Activated T-cell treated with anti-CD3 and anti-CD28 coated beads, Interleukin-2, amount 50 U/mL, for 4 hours (primary cell): ENCODE measurements around the gene LRCOL1. TPM values are rescaled to one million over a fixed set of nuclear protein-coding genes. Genes with fewer than 3 reads are reported as not detected.

Source experiments
- ATAC-seq, 2 donors: fragments of 200-7000 bp; cut with Tn5 transposase; one replicate each; pipeline ENCODE4 v1.10.0; 2021
- DNase-seq: peaks from one replicate; pipeline ENCODE4 v3.0.0-alpha.2; 2020
- H3K27me3 Mint-ChIP-seq: one replicate; pipeline ENCODE4 v1.8.0; 2021; ENCODE audit warnings: low read depth, mixed read lengths
- H3K36me3 Mint-ChIP-seq: one replicate; pipeline ENCODE4 v1.8.0; 2022; ENCODE audit warnings: mixed read lengths; ENCODE audit not compliant: insufficient read depth
- H3K4me1 Mint-ChIP-seq: one replicate; pipeline ENCODE4 v1.8.0; 2021; ENCODE audit warnings: low read depth, mixed read lengths
- H3K4me3 Mint-ChIP-seq: one replicate; pipeline ENCODE4 v1.8.0; 2021; ENCODE audit warnings: mild to moderate bottlenecking, moderate library complexity, mixed read lengths
- H3K9me3 Mint-ChIP-seq: one replicate; pipeline ENCODE4 v1.8.0; 2021; ENCODE audit warnings: mixed read lengths
- total RNA-seq, 3 donors: library from RNA; stranded (reverse); gene quantifications; one replicate each; pipeline ENCODE4 v1.2.1, GENCODE V29; 2021

LRCOL1 gene
- total RNA-seq, 3 donors from 2014 or later: not detected

DNA sequence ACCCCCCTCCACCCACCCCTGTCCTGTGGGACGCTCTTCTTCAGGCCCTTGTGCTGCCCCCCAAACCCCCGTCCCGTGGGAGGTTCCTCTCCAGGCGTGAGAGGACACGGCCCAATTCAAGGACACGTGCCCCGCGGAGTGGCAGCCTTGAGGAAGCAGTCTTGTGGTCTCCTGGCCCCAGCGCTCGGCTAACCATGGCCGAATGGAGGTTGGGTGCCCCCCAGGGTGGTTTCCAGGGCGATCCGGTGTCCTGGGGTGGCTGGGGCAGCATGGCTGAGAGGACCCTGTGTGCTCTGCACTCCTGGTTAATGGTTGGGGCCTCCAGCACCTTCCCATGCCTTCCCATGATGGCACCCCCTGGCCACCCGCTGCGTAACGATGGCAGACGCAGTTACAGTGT is 53.6 kb downstream of the LRCOL1 start:
- Mint-ChIP-seq H3K9me3 (no peaks in the 10 kb centered on the region), H3K27me3 (peaks cover 8% of the 10 kb centered on the region), H3K4me3 (no peak overlapping the region), H3K4me1 (peaks cover 11% of the 10 kb centered on the region), H3K36me3 (peaks cover 6% of the 10 kb centered on the region)
- no peak for ATAC-seq
- no peak for DNase-seq

DNA sequence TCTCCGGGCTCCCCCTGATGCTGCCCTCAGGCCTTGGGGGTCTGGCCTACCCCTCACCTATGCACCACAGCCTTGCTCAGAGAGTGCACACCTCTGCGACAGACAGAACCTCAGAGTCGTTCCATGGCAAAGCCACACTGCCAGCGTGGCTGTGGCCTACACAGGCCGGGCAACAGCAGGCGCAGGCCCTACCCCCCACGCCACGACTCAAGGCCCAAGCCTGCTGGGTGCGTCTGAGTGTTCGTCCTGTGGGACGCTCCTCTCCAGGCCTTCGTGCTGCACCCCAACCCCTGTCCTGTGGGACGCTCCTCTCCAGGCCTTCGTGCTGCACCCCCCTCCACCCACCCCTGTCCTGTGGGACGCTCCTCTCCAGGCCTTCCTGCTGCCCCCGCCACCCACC is 54.2 kb downstream of the LRCOL1 start:
- no peaks in the 10 kb centered on the region for H3K9me3 Mint-ChIP-seq
- no peak for ATAC-seq
- H3K4me1 Mint-ChIP-seq: peaks cover 11% of the 10 kb centered on the region
- DNase-seq: no peak
- H3K36me3 Mint-ChIP-seq: peaks cover 6% of the 10 kb centered on the region
- no peak overlapping the region for H3K4me3 Mint-ChIP-seq
- H3K27me3 Mint-ChIP-seq: peaks cover 8% of the 10 kb centered on the region

DNA sequence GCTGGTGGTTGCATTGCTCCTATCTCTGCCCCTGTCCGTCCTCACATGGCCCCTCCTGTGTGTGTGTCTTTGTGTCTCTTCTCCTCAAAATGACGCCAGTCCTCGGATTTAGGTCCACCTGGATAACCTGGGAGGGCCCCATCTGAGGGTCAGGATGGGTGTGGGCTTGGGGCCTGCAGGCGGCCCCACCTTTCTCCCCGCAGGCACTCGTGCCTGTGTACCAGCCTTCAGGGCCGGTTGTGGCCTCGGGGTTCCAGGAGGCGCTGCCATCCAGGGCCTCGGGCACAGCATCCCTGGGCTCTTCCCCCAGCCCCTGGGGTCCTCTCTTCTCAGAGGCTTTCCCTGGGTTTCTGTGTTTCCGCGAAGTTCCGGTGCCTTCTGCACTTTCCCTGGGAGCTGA is 54.7 kb downstream of the LRCOL1 start:
- ATAC-seq: no peak
- Mint-ChIP-seq H3K4me1 (peaks cover 11% of the 10 kb centered on the region), H3K36me3 (peaks cover 6% of the 10 kb centered on the region), H3K27me3 (peaks cover 8% of the 10 kb centered on the region), H3K9me3 (no peaks in the 10 kb centered on the region), H3K4me3 (no peak overlapping the region)
- DNase-seq: no peak

DNA sequence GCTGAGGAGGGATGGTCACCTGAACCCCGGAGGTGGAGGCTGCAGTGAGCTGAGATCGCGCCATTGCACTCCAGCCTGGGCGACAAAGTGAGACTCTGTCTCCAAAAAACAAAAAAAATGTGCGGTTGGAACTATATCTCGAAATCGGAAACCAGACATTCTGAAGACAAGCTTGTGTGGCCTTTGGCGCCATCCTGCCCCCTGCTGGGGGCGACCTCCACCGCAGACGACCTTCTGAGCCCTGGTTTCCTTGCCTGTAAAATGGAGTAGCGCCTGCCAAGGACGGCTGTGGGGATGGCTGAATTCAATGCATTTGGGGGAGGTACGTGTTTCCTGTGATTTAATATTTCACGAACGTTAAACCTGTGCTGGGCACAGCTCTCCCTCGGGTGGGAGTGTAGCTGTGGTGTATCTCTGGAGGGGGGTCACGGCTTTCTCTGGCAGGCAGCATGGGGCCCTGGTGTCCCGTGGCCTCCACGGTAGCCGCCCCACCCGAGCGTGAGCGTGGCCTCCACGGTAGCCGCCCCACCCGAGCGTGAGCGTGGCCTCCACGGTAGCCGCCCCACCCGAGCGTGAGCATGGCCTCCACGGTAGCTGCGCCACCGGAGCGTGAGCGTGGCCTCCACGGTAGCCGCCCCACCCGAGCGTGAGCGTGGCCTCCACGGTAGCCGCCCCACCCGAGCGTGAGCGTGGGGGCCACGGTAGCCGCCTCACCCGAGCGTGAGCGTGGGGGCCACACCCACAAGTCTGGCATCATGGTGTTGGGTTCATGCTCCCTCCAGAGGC is 55.3 kb downstream of the LRCOL1 start:
- H3K27me3 Mint-ChIP-seq: peaks cover 8% of the 10 kb centered on the region
- no peak for DNase-seq
- H3K4me3 Mint-ChIP-seq: no peak overlapping the region
- no peak for ATAC-seq
- H3K36me3 Mint-ChIP-seq: peaks cover 6% of the 10 kb centered on the region
- H3K9me3 Mint-ChIP-seq: no peaks in the 10 kb centered on the region
- peaks cover 11% of the 10 kb centered on the region for H3K4me1 Mint-ChIP-seq

Other genes starting within 250 kb of the LRCOL1 start
- 100 to 1,000 TPM in 2 of 3 donors, 10 to 100 TPM in 1; 95.8 to 112 (median 104) TPM for gene FBRSL1, start 120.4 kb downstream of the LRCOL1 start, total RNA-seq
- gene P2RX2, start 8.2 kb upstream of the LRCOL1 start, total RNA-seq: not detected
- 100 to 1,000 TPM in 2 of 3 donors, 10 to 100 TPM in 1; 98.4 to 110 (median 101) TPM for gene POLE, start 76.8 kb upstream of the LRCOL1 start, total RNA-seq
- gene PXMP2, start 77.0 kb upstream of the LRCOL1 start, total RNA-seq: 10 to 100 TPM in 1 of 3 donors, 1 to 10 TPM in 2; 5.9 to 11.5 (median 7.0) TPM
- 100 to 1,000 TPM; 128 to 170 (median 147) TPM for gene PGAM5, start 100.3 kb upstream of the LRCOL1 start, total RNA-seq
- gene ANKLE2, start 151.2 kb upstream of the LRCOL1 start, total RNA-seq: 100 to 1,000 TPM in 2 of 3 donors, 10 to 100 TPM in 1; 96.7 to 112 (median 111) TPM
- 10 to 100 TPM; 74.6 to 86.9 (median 75.9) TPM for gene GOLGA3, start 218.3 kb upstream of the LRCOL1 start, total RNA-seq